ENCODE data around the gene ZNF570. TPM values are rescaled to one million over a fixed set of nuclear protein-coding genes. Genes with fewer than 3 reads are reported as not detected.

Gene ZNF570
- total RNA-seq, 1 experiment from 2014 or later, result 7.2 TPM

DNA sequence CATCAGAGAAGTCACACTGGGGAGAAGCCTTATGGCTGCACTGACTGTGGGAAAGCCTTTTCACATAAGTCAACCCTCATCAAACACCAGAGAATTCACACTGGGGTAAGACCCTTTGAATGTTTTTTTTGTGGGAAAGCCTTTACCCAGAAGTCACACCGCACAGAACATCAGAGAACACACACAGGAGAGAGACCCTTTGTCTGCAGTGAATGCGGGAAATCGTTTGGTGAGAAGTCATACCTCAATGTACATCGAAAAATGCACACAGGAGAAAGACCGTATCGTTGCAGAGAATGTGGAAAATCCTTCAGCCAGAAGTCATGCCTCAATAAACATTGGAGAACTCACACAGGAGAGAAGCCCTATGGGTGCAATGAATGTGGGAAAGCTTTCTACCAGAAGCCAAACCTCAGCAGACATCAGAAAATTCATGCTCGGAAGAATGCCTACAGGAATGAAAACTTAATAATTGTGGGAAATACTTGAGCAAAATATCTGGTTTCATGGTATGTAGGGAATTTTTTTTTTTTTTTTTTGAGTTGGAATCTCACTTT is 68.3 kb downstream of the ZNF570 start:
- no peak for DNase-seq (ENCODE audit: low read depth, low spot score)
- in situ Hi-C loops (cut with HindIII; ENCODE audit: low pct_unique_long_range_greater_than_20kb, low sequenced_read_pairs), result no loop called here

Other genes with a start within 250 kb of the ZNF570 start
- gene ZNF527, start 98.3 kb upstream of the ZNF570 start, total RNA-seq (2014; rRNA removed; shearing (Covaris generic)), result 1.9 and 2.6 TPM in 2 replicates
- 3.4 and 3.8 TPM in 2 replicates for gene ZNF569, start 1.9 kb upstream of the ZNF570 start, total RNA-seq (2014; rRNA removed; shearing (Covaris generic))
- 0.16 and 0.53 TPM in 2 replicates for gene ZNF793, start 37.6 kb downstream of the ZNF570 start, total RNA-seq (2014; rRNA removed; shearing (Covaris generic))
- 2.0 and 2.2 TPM in 2 replicates for gene ZNF571, start 125.4 kb downstream of the ZNF570 start, total RNA-seq (2014; rRNA removed; shearing (Covaris generic))
- 0.92 TPM in 1 of 2 replicates, not detected in the other for gene ZNF540, start 125.5 kb downstream of the ZNF570 start, total RNA-seq (2014; rRNA removed; shearing (Covaris generic))
- gene ZFP30, start 186.1 kb downstream of the ZNF570 start, total RNA-seq (2014; rRNA removed; shearing (Covaris generic)), result 7.8 and 8.7 TPM in 2 replicates

Measured in SK-MEL-5 (cell line).